Neuronal stem cell (in vitro differentiated cells): ENCODE results near the gene KIF3B.
"Not testable (repeated sequence)": the region's sequence is repeated elsewhere in the genome, so short reads cannot be mapped to it uniquely, and the experiment has no call there.

ENCODE experiments used
- DNase-seq: peaks from one replicate; pipeline ENCODE4 v3.0.0-alpha.2; 2013; ENCODE audit warnings: low spot score
- H2AFZ ChIP-seq: one replicate; pipeline ENCODE4 v1.6.1; 2013; ENCODE audit warnings: mild to moderate bottlenecking, low read length, inconsistent platforms
- H2AK5ac ChIP-seq: 2 replicates; pipeline ENCODE4 v1.6.1; 2013; ENCODE audit warnings: low read depth, mild to moderate bottlenecking, inconsistent platforms, low read length, moderate library complexity, mixed read lengths
- H2BK120ac ChIP-seq: 2 replicates; pipeline ENCODE4 v1.6.1; 2013; ENCODE audit warnings: low read depth, mild to moderate bottlenecking, inconsistent platforms, low read length, moderate library complexity, mixed read lengths
- H2BK12ac ChIP-seq: one replicate; pipeline ENCODE4 v1.6.1; 2013; ENCODE audit warnings: low read length, inconsistent platforms
- H2BK15ac ChIP-seq: 2 replicates; pipeline ENCODE4 v1.6.1; 2013; ENCODE audit warnings: mild to moderate bottlenecking, low read length, inconsistent platforms, mixed read lengths
- H2BK5ac ChIP-seq: one replicate; pipeline ENCODE4 v1.6.1; 2013; ENCODE audit warnings: inconsistent platforms, mild to moderate bottlenecking, low read length, moderate library complexity
- H3K14ac ChIP-seq: one replicate; pipeline ENCODE4 v1.6.1; 2013; ENCODE audit warnings: low read length, inconsistent platforms
- H3K18ac ChIP-seq: 2 replicates; pipeline ENCODE4 v1.6.1; 2013; ENCODE audit warnings: low read length, inconsistent platforms
- H3K23ac ChIP-seq: 2 replicates; pipeline ENCODE4 v1.6.1; 2013; ENCODE audit warnings: low read depth, mild to moderate bottlenecking, mixed read lengths, low read length, inconsistent platforms; ENCODE audit not compliant: poor library complexity
- H3K27ac ChIP-seq: replicated peaks from 3 replicates; pipeline ENCODE4 v1.5.1; 2013; ENCODE audit warnings: low read length, inconsistent platforms
- H3K27me3 ChIP-seq, 3 experiments: 2 replicates each; pipeline ENCODE4 v1.6.1; 2013; ENCODE audit warnings: low read length in 3 of 3, mild to moderate bottlenecking in 2 of 3, inconsistent platforms in 1 of 3, low read depth in 1 of 3, mixed read lengths in 1 of 3, moderate library complexity in 1 of 3; ENCODE audit not compliant: control insufficient read depth in 3 of 3, insufficient read depth in 3 of 3
- H3K36me3 ChIP-seq, 2 donors: replicated peaks in 1 of 2; 2 replicates each; pipeline ENCODE4 v1.6.1; 2013; ENCODE audit warnings: low read length in 2 of 2; ENCODE audit not compliant: control insufficient read depth in 2 of 2, insufficient read depth in 2 of 2
- H3K4ac ChIP-seq: 2 replicates; pipeline ENCODE4 v1.6.1; 2013; ENCODE audit warnings: inconsistent platforms, mild to moderate bottlenecking, low read length, moderate library complexity
- H3K4me1 ChIP-seq, 2 donors: 1 replicate in 1 of 2; 2 replicates in 1 of 2; pipeline ENCODE4 v1.6.1; 2013; ENCODE audit warnings: low read length in 2 of 2, low read depth in 1 of 2; ENCODE audit not compliant: control insufficient read depth in 2 of 2, insufficient read depth in 1 of 2
- H3K4me2 ChIP-seq: one replicate; pipeline ENCODE4 v1.6.1; 2013; ENCODE audit warnings: mild to moderate bottlenecking, low read length, inconsistent platforms; ENCODE audit not compliant: insufficient read depth, poor library complexity, severe bottlenecking
- H3K4me3 ChIP-seq, 2 donors: 2 replicates each; pipeline ENCODE4 v1.5.1; 2013; ENCODE audit warnings: low read length in 2 of 2, mild to moderate bottlenecking in 2 of 2, inconsistent platforms in 1 of 2, moderate library complexity in 1 of 2
- H3K79me1 ChIP-seq: one replicate; pipeline ENCODE4 v1.6.1; 2013; ENCODE audit warnings: low read depth, mild to moderate bottlenecking, inconsistent platforms, low read length, moderate library complexity
- H3K9ac ChIP-seq: one replicate; pipeline ENCODE4 v1.6.1; 2013; ENCODE audit warnings: mild to moderate bottlenecking, low read depth, low read length, inconsistent platforms; ENCODE audit not compliant: poor library complexity
- H3K9me3 ChIP-seq, 2 donors: replicated peaks in 1 of 2; 2 replicates each; pipeline versions ENCODE3 to v1.6.1; 2013; ENCODE audit warnings: low read length in 2 of 2, mild to moderate bottlenecking in 2 of 2, inconsistent platforms in 1 of 2, low read depth in 1 of 2, mixed read lengths in 1 of 2, moderate library complexity in 1 of 2; ENCODE audit not compliant: control insufficient read depth in 2 of 2, insufficient read depth in 1 of 2
- H4K8ac ChIP-seq: one replicate; pipeline ENCODE4 v1.6.1; 2013; ENCODE audit warnings: low read depth, mild to moderate bottlenecking, inconsistent platforms, low read length, moderate library complexity
- H4K91ac ChIP-seq: one replicate; pipeline ENCODE4 v1.6.1; 2013; ENCODE audit warnings: low read length, low read depth, mild to moderate bottlenecking, inconsistent platforms; ENCODE audit not compliant: poor library complexity
- WGBS, 2 donors: extraction: QIAGEN DNeasy Blood & Tissue Kit; methylation state at CpG; one replicate each; pipeline ENCODE4 v1.1.7; 2013; ENCODE audit warnings: missing lambda C conversion rate in 2 of 2, mixed read lengths in 1 of 2; ENCODE audit not compliant: insufficient read length in 2 of 2, insufficient replicate concordance in 1 of 2; ENCODE audit errors: extremely low coverage in 2 of 2; 5-methylcytosine and 5-hydroxymethylcytosine counted together

The KIF3B gene

DNA sequence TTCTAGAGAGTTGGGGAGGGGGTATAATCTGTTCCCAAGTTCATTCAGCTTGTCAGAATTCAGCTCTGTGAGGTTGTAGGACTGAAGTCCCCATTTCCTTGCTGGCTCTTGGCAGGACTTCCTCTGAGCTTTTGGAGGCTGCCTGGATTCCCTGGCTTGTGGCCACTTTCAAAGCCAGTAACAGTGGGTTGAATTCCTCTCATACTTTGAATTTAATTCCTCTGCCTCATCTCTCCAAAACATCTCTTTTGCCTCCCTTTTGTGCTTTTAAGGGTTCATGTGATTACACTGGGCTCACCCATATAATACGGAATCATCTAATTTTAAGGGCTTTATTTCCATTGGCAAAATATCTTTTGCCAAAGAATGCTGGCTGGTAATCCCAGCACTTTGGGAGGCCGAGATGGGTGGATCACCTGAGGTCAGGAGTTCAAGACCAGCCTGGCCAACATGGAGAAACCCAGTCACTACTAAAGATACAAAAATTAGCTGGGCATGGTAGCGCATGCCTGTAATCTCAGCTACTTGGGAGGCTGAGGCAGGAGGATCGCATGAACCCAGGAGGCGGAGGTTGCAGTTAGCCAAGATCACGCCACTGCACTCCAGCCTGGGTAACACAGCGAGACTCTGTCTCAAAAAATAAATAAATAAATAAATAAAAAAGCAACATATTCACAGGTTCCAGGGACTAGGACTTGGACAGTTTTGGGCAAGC lies 78.6 kb downstream of the KIF3B start:
- H2BK5ac ChIP-seq, H3K27ac ChIP-seq, H2BK120ac ChIP-seq, H3K4me2 ChIP-seq, H3K23ac ChIP-seq, H2AK5ac ChIP-seq, H3K14ac ChIP-seq, H2AFZ ChIP-seq, H3K79me1 ChIP-seq, H3K9ac ChIP-seq, H3K4ac ChIP-seq, H3K27me3 ChIP-seq, DNase-seq, H3K4me1 ChIP-seq, H3K4me3 ChIP-seq, H4K91ac ChIP-seq, H3K9me3 ChIP-seq, H4K8ac ChIP-seq, H2BK12ac ChIP-seq, H3K18ac ChIP-seq, H2BK15ac ChIP-seq: not testable (repeated sequence)
- WGBS, 2 donors, result no CpG with 5 or more reads among the region's 7 CpGs
- H3K36me3 ChIP-seq, result peaks cover 0 to 10% of the 10 kb centered on the region in 2 donors

- Histone ChIP-seq H3K4me2 (peak overlapping the region; percentile 66), H2BK5ac (no peak overlapping the region), H2BK120ac (no peak overlapping the region), H3K79me1 (no peaks in the 10 kb centered on the region), H2AFZ (peak overlapping the region; percentile 88), H3K18ac (no peak overlapping the region), H3K23ac (no peak overlapping the region), H4K8ac (no peak overlapping the region), H2AK5ac (no peak overlapping the region), H4K91ac (no peak overlapping the region), H3K4me1 (peaks cover 0 to 9% of the 10 kb centered on the region in 2 donors), H3K4me3 (peak overlapping the region in 1 of 2 donors; percentile 87), H3K27ac (no peak overlapping the region), H3K36me3 (peaks cover 0 to 12% of the 10 kb centered on the region in 2 donors), H3K14ac (no peak overlapping the region), H3K9me3 (no peaks in the 10 kb centered on the region), H2BK12ac (no peak overlapping the region), H3K27me3 (no peaks in the 10 kb centered on the region), H3K9ac (no peak overlapping the region), H3K4ac (no peak overlapping the region), H2BK15ac (no peak overlapping the region)
- no CpG with 5 or more reads among the region's 13 CpGs for WGBS, 2 donors
- DNase-seq, result no peak
Observed at GRCh38 chr20:32356622-32357374, 79.3 kb downstream of the KIF3B start.

- no peaks in the 10 kb centered on the region for H3K9me3 ChIP-seq
- no CpG with 5 or more reads among the region's 11 CpGs for WGBS, 2 donors
- no peak overlapping the region for H2BK5ac ChIP-seq
- no peak overlapping the region for H4K8ac ChIP-seq
- no peak overlapping the region for H2BK120ac ChIP-seq
- peak overlapping the region; percentile 25 for H3K18ac ChIP-seq
- H3K4ac ChIP-seq, result no peak overlapping the region
- H2AFZ ChIP-seq, result peak overlapping the region; percentile 88
- H3K4me1 ChIP-seq, result peaks cover 0 to 9% of the 10 kb centered on the region in 2 donors
- no peaks in the 10 kb centered on the region for H3K27me3 ChIP-seq
- H4K91ac ChIP-seq, result no peak overlapping the region
- H2BK12ac ChIP-seq, result no peak overlapping the region
- no peaks in the 10 kb centered on the region for H3K79me1 ChIP-seq
- H3K4me2 ChIP-seq, result peak overlapping the region; percentile 66
- H3K14ac ChIP-seq, result no peak overlapping the region
- H3K36me3 ChIP-seq, result peaks cover 0 to 12% of the 10 kb centered on the region in 2 donors
- H3K23ac ChIP-seq, result no peak overlapping the region
- no peak overlapping the region for H3K9ac ChIP-seq
- H3K4me3 ChIP-seq, result peak overlapping the region; percentile 80 to 87
- no peak for DNase-seq
- no peak overlapping the region for H2BK15ac ChIP-seq
- H2AK5ac ChIP-seq, result no peak overlapping the region
- H3K27ac ChIP-seq, result peak overlapping the region; percentile 10
Observed at GRCh38 chr20:32357375-32357868, 80.0 kb downstream of the KIF3B start.
